Activated T-cell treated with anti-CD3 and anti-CD28 coated beads, Interleukin-2, amount 50 U/mL, for 24 hours (primary cell): ENCODE measurements around the gene SCUBE1.

Source experiments
- DNase-seq: peaks from one replicate; pipeline ENCODE4 v3.0.0-alpha.2; 2020
- H3K27ac Mint-ChIP-seq: 2 replicates; pipeline ENCODE4 v1.8.0; 2020; ENCODE audit warnings: mild to moderate bottlenecking, mixed read lengths
- H3K27me3 Mint-ChIP-seq: 2 replicates; pipeline ENCODE4 v1.8.0; 2020; ENCODE audit warnings: mixed read lengths
- H3K36me3 Mint-ChIP-seq: 2 replicates; pipeline ENCODE4 v1.8.0; 2020; ENCODE audit warnings: low read depth, mixed read lengths
- H3K4me1 Mint-ChIP-seq: 2 replicates; pipeline ENCODE4 v1.8.0; 2020; ENCODE audit warnings: low read depth, mixed read lengths
- H3K4me3 Mint-ChIP-seq: 2 replicates; pipeline ENCODE4 v1.8.0; 2020; ENCODE audit warnings: mild to moderate bottlenecking, moderate library complexity, mixed read lengths
- H3K9me3 Mint-ChIP-seq: 2 replicates; pipeline ENCODE4 v1.8.0; 2020; ENCODE audit warnings: mixed read lengths

The SCUBE1 gene

GRCh38 chr22:43326331-43327156, 16.6 kb downstream of the SCUBE1 start:
- Mint-ChIP-seq H3K9me3 (no peaks in the 10 kb centered on the region), H3K36me3 (no peaks in the 10 kb centered on the region), H3K4me3 (no peak overlapping the region), H3K4me1 (no peaks in the 10 kb centered on the region), H3K27me3 (no peaks in the 10 kb centered on the region), H3K27ac (no peak overlapping the region)
- no peak for DNase-seq

- no peaks in the 10 kb centered on the region for H3K9me3 Mint-ChIP-seq
- H3K27ac Mint-ChIP-seq = no peak overlapping the region
Measured at GRCh38 chr22:43325176-43325575, 18.0 kb downstream of the SCUBE1 start.

GRCh38 chr22:43320943-43321900, 21.9 kb downstream of the SCUBE1 start:
- no peaks in the 10 kb centered on the region for H3K27me3 Mint-ChIP-seq
- no peaks in the 10 kb centered on the region for H3K36me3 Mint-ChIP-seq
- H3K4me1 Mint-ChIP-seq = no peaks in the 10 kb centered on the region
- H3K9me3 Mint-ChIP-seq = no peaks in the 10 kb centered on the region
- no peak for DNase-seq
- H3K27ac Mint-ChIP-seq = no peak overlapping the region
- H3K4me3 Mint-ChIP-seq = no peak overlapping the region

More at GRCh38 chr22:43325176-43325575, 18.0 kb downstream of the SCUBE1 start:
- no peaks in the 10 kb centered on the region for H3K4me1 Mint-ChIP-seq
- H3K36me3 Mint-ChIP-seq = no peaks in the 10 kb centered on the region
- H3K4me3 Mint-ChIP-seq = no peak overlapping the region
- no peaks in the 10 kb centered on the region for H3K27me3 Mint-ChIP-seq
- DNase-seq = no peak

- Mint-ChIP-seq H3K27ac (no peak overlapping the region), H3K9me3 (no peaks in the 10 kb centered on the region), H3K4me1 (no peaks in the 10 kb centered on the region), H3K4me3 (no peak overlapping the region), H3K36me3 (no peaks in the 10 kb centered on the region), H3K27me3 (no peaks in the 10 kb centered on the region)
- DNase-seq = no peak
Measured at GRCh38 chr22:43319661-43320486, 23.3 kb downstream of the SCUBE1 start.

DNA sequence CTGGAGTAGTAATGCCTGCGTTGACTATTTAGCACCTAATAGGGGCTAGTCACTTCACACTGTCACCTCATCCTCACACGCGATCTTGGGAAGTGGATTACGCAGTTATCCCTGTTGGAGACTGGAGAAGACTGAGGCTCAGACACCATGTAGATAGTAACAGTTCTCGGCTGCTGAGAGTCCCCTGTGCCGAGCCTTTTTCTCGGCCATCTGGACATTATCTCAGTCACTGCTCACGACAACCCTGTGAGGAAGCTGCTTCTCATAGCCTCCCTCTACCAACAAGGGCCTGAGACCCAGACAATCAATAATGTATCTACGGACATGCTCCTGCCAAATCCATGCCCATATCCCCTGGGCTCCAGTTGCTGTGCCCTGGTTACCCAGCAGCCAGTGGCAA, 25.9 kb downstream of the SCUBE1 start:
- no peaks in the 10 kb centered on the region for H3K4me1 Mint-ChIP-seq
- H3K9me3 Mint-ChIP-seq = no peaks in the 10 kb centered on the region
- H3K4me3 Mint-ChIP-seq = no peak overlapping the region
- no peaks in the 10 kb centered on the region for H3K36me3 Mint-ChIP-seq
- H3K27me3 Mint-ChIP-seq = no peaks in the 10 kb centered on the region
- DNase-seq = no peak
- H3K27ac Mint-ChIP-seq = no peak overlapping the region

- H3K27ac Mint-ChIP-seq = no peak overlapping the region
- H3K4me3 Mint-ChIP-seq = no peak overlapping the region
- H3K9me3 Mint-ChIP-seq = no peaks in the 10 kb centered on the region
- no peaks in the 10 kb centered on the region for H3K27me3 Mint-ChIP-seq
- H3K36me3 Mint-ChIP-seq = no peaks in the 10 kb centered on the region
- H3K4me1 Mint-ChIP-seq = no peaks in the 10 kb centered on the region
- DNase-seq = no peak
Measured at GRCh38 chr22:43315687-43316217, 27.4 kb downstream of the SCUBE1 start.

DNA sequence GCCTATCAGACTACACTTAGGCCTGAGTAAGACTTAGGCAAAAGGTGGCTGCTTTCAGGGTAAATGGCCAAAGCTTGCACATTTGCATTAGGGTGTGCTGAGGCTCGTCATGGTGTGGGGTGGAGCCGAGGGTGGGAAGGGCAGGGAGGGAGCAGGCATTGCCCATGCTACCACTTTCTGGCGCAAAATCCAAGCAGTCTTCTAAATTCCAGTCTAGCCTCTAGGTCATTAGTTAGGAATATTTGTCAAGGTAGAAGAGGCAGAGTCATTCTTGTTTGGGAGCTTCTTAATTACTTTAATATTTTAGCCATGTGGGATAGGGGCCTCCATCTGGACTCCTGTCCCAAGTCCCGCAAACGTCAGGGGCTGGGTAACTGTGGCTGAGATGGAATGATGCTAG, 28.6 kb downstream of the SCUBE1 start:
- no peak for DNase-seq
- Mint-ChIP-seq H3K4me1 (no peaks in the 10 kb centered on the region), H3K36me3 (no peaks in the 10 kb centered on the region), H3K27ac (no peak overlapping the region), H3K9me3 (no peaks in the 10 kb centered on the region), H3K4me3 (no peak overlapping the region), H3K27me3 (no peaks in the 10 kb centered on the region)

GRCh38 chr22:43313890-43314474, 29.2 kb downstream of the SCUBE1 start:
- Mint-ChIP-seq H3K27ac (no peak overlapping the region), H3K9me3 (no peaks in the 10 kb centered on the region), H3K36me3 (no peaks in the 10 kb centered on the region), H3K4me3 (no peak overlapping the region), H3K4me1 (no peaks in the 10 kb centered on the region), H3K27me3 (no peaks in the 10 kb centered on the region)
- no peak for DNase-seq

- no peaks in the 10 kb centered on the region for H3K36me3 Mint-ChIP-seq
- no peaks in the 10 kb centered on the region for H3K27me3 Mint-ChIP-seq
- DNase-seq = no peak
- H3K9me3 Mint-ChIP-seq = no peaks in the 10 kb centered on the region
- H3K4me1 Mint-ChIP-seq = no peaks in the 10 kb centered on the region
- no peak overlapping the region for H3K27ac Mint-ChIP-seq
- no peak overlapping the region for H3K4me3 Mint-ChIP-seq
Measured at GRCh38 chr22:43313244-43313889, 29.8 kb downstream of the SCUBE1 start.

GRCh38 chr22:43312608-43313007, 30.6 kb downstream of the SCUBE1 start:
- Mint-ChIP-seq H3K4me1 (no peaks in the 10 kb centered on the region), H3K4me3 (no peak overlapping the region), H3K36me3 (no peaks in the 10 kb centered on the region), H3K9me3 (no peaks in the 10 kb centered on the region), H3K27ac (no peak overlapping the region), H3K27me3 (no peaks in the 10 kb centered on the region)
- DNase-seq = no peak

- no peaks in the 10 kb centered on the region for H3K4me1 Mint-ChIP-seq
Measured at GRCh38 chr22:43310798-43311197, 32.4 kb downstream of the SCUBE1 start.

DNA sequence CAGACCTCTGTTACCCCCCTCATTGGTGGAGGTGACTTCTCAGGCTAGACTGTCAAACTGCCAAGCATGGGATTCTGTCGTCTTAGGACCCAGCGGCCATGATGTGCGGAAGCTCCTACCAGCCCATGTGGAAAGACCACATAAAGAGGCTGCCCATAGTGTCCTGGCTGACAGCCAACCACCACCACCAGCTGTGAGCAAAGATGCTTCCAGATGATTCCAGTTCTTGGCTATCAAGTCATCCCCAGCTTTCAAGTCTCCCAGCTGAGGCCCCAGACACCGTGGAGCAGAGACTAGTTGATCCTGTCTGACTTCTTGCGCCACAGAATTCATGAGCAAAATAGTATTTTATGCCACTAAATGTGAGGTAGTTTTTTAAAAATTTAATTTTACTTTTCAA, 32.9 kb downstream of the SCUBE1 start:
- Mint-ChIP-seq H3K4me1 (no peaks in the 10 kb centered on the region), H3K4me3 (no peak overlapping the region), H3K27ac (no peak overlapping the region)

More at GRCh38 chr22:43310798-43311197, 32.4 kb downstream of the SCUBE1 start:
- DNase-seq = no peak
- H3K27me3 Mint-ChIP-seq = no peaks in the 10 kb centered on the region
- no peak overlapping the region for H3K4me3 Mint-ChIP-seq
- H3K9me3 Mint-ChIP-seq = no peaks in the 10 kb centered on the region
- no peaks in the 10 kb centered on the region for H3K36me3 Mint-ChIP-seq
- no peak overlapping the region for H3K27ac Mint-ChIP-seq

GRCh38 chr22:43308836-43309235, 34.3 kb downstream of the SCUBE1 start:
- no peak for DNase-seq
- no peaks in the 10 kb centered on the region for H3K36me3 Mint-ChIP-seq
- H3K9me3 Mint-ChIP-seq = no peaks in the 10 kb centered on the region
- no peaks in the 10 kb centered on the region for H3K4me1 Mint-ChIP-seq
- H3K4me3 Mint-ChIP-seq = no peak overlapping the region
- peaks cover 3% of the 10 kb centered on the region for H3K27me3 Mint-ChIP-seq
- no peak overlapping the region for H3K27ac Mint-ChIP-seq

More for the DNA sequence above, 32.9 kb downstream of the SCUBE1 start:
- no peaks in the 10 kb centered on the region for H3K36me3 Mint-ChIP-seq
- H3K27me3 Mint-ChIP-seq = no peaks in the 10 kb centered on the region
- no peaks in the 10 kb centered on the region for H3K9me3 Mint-ChIP-seq
- DNase-seq = no peak
